ENCODE measurements around the gene DHRS13. TPM values are rescaled to one million over a fixed set of nuclear protein-coding genes. Genes with fewer than 3 reads are reported as not detected.

Gene DHRS13
- total RNA-seq, 1 donor from 2014 or later, result 3.1 TPM

DNA sequence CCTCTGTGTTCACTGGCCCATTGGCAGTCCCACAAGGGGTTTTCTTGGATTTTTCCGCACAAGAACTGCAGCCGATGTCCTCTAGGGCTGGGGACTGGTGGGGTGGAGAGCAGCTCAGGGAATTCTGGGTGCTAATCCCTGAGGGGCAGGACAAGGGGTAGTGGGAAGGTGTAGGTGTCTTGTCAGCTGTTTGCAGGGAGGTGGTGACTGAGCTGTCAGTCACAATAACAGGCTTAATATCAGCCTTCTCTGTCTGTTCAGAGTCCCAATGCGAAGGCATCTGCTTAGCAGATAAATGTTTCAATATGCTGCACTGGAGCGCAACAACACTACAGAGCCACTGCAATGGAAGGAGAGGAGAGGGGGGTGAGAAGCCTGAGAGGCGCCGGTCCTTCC lies 10.1 kb upstream of the DHRS13 start:
- intact Hi-C loops (cut with micrococcal nuclease), result loop anchor here (10.0 kb wide), 1 partner anchor 148 kb away; no protein-coding TSS in a partner anchor
- Histone ChIP-seq H3K27ac (replicated peaks) (no peak overlapping the region), H3K36me3 (peaks cover 100% of the 10 kb centered on the region), H3K4me1 (peaks cover 29% of the 10 kb centered on the region), H3K27me3 (ENCODE audit: low read depth) (no peaks in the 10 kb centered on the region), H3K9me3 (replicated peaks) (no peaks in the 10 kb centered on the region), H3K4me3 (no peak overlapping the region)
- no peak for DNase-seq
- no peak for TF ChIP-seq CTCF (IDR thresholded peaks at IDR 0.05; ENCODE audit: borderline replicate concordance)

DNA sequence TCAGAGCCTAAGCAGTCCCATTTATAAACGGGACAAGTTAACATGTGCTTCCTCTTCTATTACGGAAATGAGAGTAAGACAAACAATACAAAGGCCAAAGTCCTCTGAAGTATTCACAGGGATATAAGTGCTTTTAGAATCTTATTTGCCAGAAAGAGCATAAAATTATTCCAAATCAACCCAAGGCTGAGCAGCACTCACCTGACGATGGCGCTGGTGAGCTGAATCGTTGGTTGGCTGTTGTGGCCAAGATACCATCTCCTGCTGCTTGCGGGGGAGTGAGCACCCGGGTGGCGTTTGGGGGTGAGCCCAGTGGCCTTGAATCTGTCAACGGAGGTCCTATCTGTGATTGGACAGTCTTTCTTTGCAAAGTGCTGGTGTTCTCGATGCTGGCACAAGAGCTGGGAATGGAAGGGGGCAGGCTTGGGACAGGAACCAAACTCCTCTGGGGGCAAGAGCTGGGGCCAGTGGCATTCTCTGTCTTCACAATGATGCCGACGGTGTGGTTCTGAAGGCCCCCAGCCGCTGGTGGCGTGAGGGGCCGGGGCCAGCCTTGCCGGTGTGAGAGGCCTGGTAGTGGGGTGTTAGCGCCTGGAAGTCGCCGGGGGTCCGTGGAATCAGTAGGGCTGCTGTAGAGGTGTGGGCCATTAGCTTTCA lies 9.5 kb upstream of the DHRS13 start:
- H3K4me1 ChIP-seq, result peaks cover 29% of the 10 kb centered on the region
- H3K9me3 ChIP-seq (replicated peaks), result no peaks in the 10 kb centered on the region
- TF ChIP-seq CTCF (IDR thresholded peaks at IDR 0.05; ENCODE audit: borderline replicate concordance), result no peak
- H3K36me3 ChIP-seq, result peaks cover 100% of the 10 kb centered on the region
- no peak overlapping the region for H3K27ac ChIP-seq (replicated peaks)
- intact Hi-C loops (cut with micrococcal nuclease), result loop anchor here (10.0 kb wide), 1 partner anchor 148 kb away; no protein-coding TSS in a partner anchor
- no peak overlapping the region for H3K4me3 ChIP-seq
- no peaks in the 10 kb centered on the region for H3K27me3 ChIP-seq (ENCODE audit: low read depth)
- no peak for DNase-seq

DNA sequence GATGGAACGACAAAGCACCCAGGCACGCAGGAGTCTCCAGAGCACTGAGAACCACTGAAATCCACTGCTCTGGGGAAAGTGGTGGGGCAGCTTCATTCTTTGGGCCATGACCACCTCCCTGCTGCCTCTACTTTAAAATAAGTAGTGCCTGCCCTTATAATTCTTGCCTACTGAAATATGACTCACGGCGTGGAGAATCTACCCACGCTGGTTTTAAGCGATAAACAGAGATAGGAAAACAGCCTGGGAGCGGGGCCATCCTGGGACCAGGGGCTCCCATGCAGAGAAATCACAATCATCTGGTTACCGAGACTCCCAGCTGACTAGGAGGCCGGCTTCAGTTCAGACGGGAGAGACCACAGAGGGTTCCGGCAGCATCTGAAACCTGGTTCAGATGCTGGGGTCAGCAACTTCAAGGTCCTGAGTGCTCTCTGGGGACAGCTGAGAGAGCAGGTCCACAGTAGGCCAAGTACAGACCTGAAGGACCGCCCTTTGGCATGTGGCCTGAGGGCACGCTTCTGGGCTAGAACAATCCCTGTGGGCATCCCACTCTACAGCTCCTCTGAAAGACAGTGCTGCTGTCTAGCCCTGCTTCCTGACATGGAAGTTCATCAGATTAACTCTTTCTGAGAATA lies 8.6 kb upstream of the DHRS13 start:
- Histone ChIP-seq H3K9me3 (replicated peaks) (no peaks in the 10 kb centered on the region), H3K36me3 (peaks cover 100% of the 10 kb centered on the region), H3K4me3 (no peak overlapping the region), H3K27me3 (ENCODE audit: low read depth) (no peaks in the 10 kb centered on the region), H3K4me1 (peaks cover 28% of the 10 kb centered on the region), H3K27ac (replicated peaks) (no peak overlapping the region)
- intact Hi-C loops (cut with micrococcal nuclease), result loop anchor here (10.0 kb wide), 1 partner anchor 147 kb away; no protein-coding TSS in a partner anchor
- no peak for DNase-seq
- TF ChIP-seq CTCF (IDR thresholded peaks at IDR 0.05; ENCODE audit: borderline replicate concordance), result no peak

DNA sequence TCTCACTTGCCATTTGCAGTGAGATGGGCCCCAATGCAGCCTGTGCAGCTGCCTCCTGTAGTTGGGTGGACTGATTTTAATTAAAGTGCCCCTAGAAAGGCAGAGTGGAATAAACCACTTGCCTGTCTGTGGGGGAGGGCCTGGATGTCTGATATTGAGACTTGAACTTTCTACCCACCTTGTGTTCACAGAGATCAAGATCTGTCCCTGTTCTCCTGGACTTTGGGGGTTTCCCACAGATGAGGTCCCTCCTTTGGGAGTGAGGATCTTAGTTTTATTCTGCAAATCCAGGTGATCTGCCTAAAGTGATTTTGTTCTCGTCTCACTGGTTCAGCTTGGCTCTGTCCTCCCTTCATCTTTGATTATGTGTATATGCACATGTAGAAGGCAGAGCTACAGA lies 7.7 kb upstream of the DHRS13 start:
- Histone ChIP-seq H3K36me3 (peaks cover 100% of the 10 kb centered on the region), H3K27ac (replicated peaks) (no peak overlapping the region), H3K4me1 (peaks cover 30% of the 10 kb centered on the region), H3K27me3 (ENCODE audit: low read depth) (no peaks in the 10 kb centered on the region), H3K4me3 (no peak overlapping the region), H3K9me3 (replicated peaks) (no peaks in the 10 kb centered on the region)
- TF ChIP-seq CTCF (IDR thresholded peaks at IDR 0.05; ENCODE audit: borderline replicate concordance), result no peak
- intact Hi-C loops (cut with micrococcal nuclease), result loop anchor here (10.0 kb wide), 1 partner anchor 146 kb away; no protein-coding TSS in a partner anchor
- no peak for DNase-seq

GRCh38 chr17:28908640-28909167 lies 5.8 kb upstream of the DHRS13 start:
- Histone ChIP-seq H3K27me3 (ENCODE audit: low read depth) (no peaks in the 10 kb centered on the region), H3K4me1 (peaks cover 35% of the 10 kb centered on the region), H3K36me3 (peaks cover 83% of the 10 kb centered on the region), H3K27ac (replicated peaks) (peak overlapping the region; percentile 69), H3K4me3 (no peak overlapping the region), H3K9me3 (replicated peaks) (no peaks in the 10 kb centered on the region)
- intact Hi-C loops (cut with micrococcal nuclease), result no loop called here
- DNase-seq, result no peak
- TF ChIP-seq CTCF (IDR thresholded peaks at IDR 0.05; ENCODE audit: borderline replicate concordance), result no peak

Data from left ventricle myocardium inferior (tissue), 1 donor.